ENCODE results near the gene ROBO2.

The ROBO2 gene

DNA sequence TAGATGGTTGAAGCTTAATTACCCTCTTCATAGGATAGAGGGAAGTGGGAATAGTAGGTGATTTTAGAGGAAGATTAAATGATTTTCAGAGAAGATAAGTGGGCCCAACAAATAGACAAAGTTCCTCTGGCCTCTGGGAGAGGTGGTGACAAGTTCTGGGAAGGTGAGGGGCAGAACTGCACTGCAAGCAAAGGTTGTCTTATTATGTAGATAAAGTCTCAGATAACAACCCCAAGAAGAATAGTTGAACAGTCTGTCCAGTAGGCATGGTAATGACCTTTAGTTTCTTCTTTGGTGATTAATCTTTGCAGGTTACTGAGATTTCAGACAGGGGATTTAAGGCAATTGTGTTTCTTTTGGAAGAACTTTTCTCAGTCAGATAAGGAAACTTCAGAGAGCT, 439.1 kb downstream of the ROBO2 start:
- no peak for DNase-seq (ENCODE audit: low read depth in 2 of 2)

DNA sequence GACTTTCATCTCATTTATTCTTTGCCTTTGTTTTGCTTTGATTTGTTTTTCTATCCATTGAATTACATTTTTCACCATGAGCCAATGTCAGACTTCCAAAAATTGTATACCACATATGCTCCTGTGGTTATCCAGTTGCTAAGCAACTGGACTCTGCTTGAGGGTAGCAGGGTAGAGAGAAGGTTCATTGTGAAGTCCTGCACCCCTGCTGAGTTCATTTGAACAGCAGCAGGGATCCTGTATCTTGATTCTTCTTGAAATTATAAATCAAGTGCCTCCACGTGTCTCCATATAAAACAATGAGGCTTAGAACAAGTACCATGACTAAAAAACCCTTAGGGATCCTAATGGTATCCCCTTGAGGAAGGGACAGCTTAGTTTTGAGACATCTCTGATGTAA, 449.3 kb downstream of the ROBO2 start:
- DNase-seq (ENCODE audit: low read depth in 2 of 2) = no peak

DNA sequence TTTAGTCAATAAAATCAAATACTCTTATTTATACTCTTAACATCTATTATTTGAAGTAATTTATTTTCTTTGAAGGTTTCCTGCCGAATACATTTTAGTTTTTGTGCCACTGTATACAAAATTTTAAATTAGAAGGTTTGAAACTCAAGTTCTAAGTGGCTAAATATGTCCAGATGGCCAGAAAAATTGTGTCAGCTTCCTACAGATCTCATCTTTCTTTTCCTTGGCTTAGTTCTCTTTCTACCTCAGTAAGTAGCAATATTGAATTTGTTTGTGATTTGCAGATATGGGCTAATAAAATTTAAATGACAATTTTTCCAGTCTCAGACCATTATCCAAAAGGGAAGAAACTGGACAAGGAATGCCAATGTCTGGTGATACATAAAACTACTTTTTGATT, 452.1 kb downstream of the ROBO2 start:
- no peak for DNase-seq (ENCODE audit: low read depth in 2 of 2)

DNA sequence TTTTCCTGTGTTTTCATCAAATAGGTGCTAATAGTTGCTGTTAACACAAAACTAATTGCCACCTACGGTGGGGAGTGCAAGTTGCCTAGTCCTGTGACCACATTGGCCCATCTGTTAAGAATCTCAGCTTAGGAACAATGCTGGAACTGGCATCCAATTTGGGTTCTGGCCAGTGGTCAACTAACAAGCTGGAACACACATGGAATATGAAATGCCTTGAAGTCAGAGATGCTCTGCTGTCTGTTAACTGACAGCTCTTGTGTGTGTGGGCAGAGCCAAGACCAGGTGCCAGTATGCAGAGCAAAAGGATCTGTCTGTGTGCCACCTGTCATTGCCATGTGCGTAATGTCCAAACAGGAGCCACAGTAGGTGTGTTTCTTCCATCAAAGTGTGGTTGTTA, 460.8 kb downstream of the ROBO2 start:
- DNase-seq (ENCODE audit: low read depth in 2 of 2) = no peak

- DNase-seq (ENCODE audit: low read depth in 2 of 2) = no peak
Measured at GRCh38 chr3:77506384-77506783, 466.5 kb downstream of the ROBO2 start.

- DNase-seq (ENCODE audit: low read depth in 2 of 2) = no peak
Measured at GRCh38 chr3:77513542-77513941, 473.6 kb downstream of the ROBO2 start.

DNA sequence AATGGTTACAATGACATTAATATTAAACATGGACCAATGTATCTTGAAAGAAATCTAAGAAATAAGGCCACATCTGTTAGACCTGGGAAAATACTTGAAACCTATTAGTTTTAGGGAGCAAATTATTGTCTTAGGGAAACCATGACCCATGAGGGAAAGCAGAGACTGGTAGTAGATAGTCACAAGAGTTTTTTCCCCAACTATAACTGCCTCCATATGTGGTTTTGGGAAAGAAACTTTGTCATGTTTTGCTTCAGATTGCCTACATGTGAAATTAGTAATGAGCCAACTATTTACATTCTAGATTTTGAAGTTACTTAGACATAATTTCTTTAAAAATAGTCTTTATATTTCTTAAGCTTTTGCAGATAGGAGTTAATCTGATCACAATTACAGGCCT, 474.9 kb downstream of the ROBO2 start:
- no peak for DNase-seq (ENCODE audit: low read depth in 2 of 2)

GRCh38 chr3:77524463-77524862, 484.6 kb downstream of the ROBO2 start:
- DNase-seq (ENCODE audit: low read depth in 2 of 2) = no peak

DNA sequence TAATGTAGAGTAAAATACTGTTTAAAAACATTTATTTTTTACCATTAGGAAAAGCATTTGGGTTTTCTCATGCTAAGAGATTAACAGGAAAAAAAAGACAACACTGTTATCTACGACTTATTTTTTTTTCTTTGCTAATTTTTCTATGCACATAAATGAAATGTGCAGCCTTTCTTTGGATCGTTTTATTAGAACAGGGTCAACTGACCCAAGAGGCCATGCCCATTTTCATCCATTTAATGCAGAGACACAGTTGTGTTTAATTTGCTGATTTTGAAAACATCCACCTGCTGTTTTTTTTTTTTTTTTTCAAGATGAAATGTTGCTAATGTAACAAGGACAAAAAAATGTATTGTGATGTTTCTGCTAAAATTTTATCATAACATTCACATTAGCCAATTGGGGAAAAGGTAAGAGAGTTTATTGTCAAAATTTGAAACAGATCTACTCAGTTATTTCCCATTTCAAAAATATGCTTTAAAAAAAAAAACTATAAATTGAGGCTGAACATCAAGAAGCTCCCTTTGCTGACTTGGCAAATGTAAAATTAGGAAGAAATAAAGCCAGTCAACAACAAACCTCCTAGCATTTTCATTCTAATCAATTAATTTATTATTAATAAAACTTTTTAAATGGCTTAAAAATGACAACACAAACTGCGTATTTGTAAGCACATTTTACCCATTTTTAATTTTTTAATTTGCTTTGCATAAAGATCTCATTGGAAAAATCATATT, 485.2 kb downstream of the ROBO2 start:
- DNase-seq (ENCODE audit: low read depth in 2 of 2) = no peak

DNA sequence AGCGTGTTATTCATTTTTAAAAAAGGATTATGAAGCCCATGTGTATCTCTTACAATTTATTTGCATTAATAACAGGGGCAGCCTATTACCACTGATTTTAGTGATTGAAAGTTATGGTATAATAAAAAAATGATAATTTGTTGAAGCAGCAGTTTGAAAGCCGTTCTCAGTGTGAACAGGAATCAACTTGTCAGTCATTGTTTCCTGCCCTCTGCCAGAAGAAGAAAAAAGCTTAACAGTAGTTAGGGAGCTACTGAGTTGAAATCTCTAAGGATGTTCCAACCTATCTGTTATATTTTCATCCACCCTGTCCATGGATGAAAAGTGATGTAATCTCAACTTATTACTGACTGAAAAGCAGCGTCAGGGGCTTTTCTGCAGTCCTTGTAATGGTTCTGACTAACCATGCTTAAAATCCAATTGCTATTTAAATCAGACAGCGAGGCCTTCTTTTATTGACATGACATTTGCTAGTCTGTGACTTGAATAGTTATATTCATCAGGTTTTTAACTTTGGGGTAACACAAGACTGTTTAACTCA, 486.7 kb downstream of the ROBO2 start:
- no peak for DNase-seq (ENCODE audit: low read depth in 2 of 2)

DNA sequence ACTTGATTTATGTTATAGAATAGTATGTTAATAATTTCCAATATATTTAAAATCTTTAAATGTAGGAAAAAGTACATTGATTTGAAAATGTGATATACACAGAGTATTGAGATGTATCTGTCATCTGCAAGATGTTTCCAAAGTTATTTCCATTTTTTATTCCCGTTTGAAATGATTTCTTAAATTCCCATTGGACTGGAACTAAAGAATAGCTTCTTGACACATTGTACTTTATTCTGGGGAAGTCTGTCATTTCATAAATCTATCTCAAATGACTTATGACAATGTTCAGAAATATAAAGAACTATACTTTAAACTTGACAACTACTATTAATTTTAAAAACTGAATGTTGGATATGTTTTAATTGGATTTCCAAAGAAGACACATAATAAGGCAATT, 489.6 kb downstream of the ROBO2 start:
- DNase-seq (ENCODE audit: low read depth in 2 of 2) = no peak

- no peak for DNase-seq (ENCODE audit: low read depth in 2 of 2)
Measured at GRCh38 chr3:77530870-77531269, 491.0 kb downstream of the ROBO2 start.

DNA sequence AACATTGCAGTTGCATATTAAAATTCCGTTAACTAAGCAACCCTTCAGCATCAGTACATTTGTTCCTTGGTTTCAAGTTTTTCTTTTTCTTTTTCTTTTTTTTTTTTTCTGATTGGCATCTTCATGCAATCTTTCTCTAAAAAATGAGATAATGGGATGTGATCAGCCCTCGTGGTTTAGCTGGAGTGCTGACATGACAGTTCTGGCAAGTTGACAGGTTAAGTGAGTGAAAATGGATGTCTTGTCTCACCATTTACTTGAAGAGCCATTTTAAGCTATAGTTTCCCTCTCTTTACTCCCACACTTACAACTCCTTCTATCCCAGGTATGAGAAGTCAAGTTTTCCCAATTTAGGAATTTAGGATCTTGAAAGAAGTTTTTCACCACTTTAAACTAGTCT, 495.2 kb downstream of the ROBO2 start:
- DNase-seq (ENCODE audit: low read depth in 2 of 2) = no peak

DNA sequence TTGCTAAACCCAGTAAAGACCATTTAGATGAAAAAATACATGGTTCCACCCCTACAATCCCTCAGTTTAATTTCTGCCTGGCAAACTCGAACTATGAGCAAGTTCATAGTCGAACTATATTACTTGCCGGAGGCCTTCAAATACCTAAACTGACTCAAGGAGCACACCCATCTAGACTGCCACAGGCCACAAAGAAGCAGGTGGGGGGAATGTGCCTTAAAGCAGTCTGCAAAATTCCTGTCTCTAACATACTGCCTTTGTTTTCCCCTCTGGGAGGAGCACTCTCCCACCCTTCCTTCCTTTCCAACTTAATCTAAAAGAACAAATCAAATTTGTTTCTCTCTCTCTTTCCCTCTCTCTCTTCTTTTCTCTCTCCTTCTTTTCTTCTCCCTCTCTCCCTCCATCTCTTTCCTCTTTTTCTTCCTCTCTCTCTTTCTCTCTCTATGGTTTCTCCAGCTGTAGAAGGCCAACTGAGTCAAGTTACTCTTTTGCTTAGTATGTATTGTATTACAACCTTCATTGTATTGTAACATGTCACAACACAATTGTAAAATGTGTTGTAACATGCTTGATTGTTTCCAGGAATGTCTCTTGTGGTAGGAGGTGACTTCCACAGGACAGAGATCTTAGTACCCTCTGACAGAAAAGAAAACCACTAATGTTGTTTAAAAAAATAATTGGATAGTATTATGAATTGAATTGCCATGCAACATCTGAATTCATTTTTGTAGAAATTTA, 496.3 kb downstream of the ROBO2 start:
- no peak for DNase-seq (ENCODE audit: low read depth in 2 of 2)

- DNase-seq (ENCODE audit: low read depth in 2 of 2) = no peak
Measured at GRCh38 chr3:77539014-77539413, 499.1 kb downstream of the ROBO2 start.

- DNase-seq (ENCODE audit: low read depth in 2 of 2) = no peak
Measured at GRCh38 chr3:77539677-77540076, 499.8 kb downstream of the ROBO2 start.

GRCh38 chr3:77541203-77541922, 501.5 kb downstream of the ROBO2 start:
- no peak for DNase-seq (ENCODE audit: low read depth in 2 of 2)

DNA sequence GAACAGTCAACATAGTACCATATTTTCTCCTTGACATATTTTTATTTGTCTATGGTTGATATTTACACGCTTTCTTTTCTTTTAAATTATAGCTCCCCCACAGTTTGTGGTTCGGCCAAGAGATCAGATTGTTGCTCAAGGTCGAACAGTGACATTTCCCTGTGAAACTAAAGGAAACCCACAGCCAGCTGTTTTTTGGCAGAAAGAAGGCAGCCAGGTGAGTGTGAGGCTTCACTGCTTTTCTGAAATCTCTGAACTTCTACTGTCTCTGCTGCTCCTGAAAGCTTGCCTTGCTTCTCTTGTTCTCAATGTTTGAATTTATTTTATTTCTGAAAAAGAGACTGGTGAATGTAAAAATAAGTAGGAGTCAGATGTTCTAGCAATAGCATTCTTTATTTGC, 506.3 kb downstream of the ROBO2 start:
- DNase-seq (ENCODE audit: low read depth in 2 of 2) = no peak

DNA sequence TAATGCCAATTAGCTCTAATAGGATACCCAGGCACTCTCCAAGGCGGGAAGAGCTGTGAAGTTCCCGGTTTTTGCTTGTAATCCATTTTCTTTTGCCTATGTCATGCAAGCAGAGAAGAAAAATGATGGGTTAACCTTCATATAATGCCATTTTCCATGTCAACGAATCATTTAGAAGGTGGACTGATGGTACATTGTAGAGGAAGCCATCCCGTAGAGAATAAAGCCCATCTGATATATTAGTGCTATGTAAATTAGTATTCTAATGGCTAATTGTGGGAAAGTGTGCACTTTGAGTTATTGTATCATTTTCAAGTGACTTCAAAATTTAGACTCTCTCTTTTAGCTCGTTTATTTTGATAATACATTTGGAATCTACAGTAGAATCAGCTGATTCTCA, 509.1 kb downstream of the ROBO2 start:
- DNase-seq (ENCODE audit: low read depth in 2 of 2) = no peak

- no peak for DNase-seq (ENCODE audit: low read depth in 2 of 2)
Measured at GRCh38 chr3:77553240-77553639, 513.3 kb downstream of the ROBO2 start.

DNA sequence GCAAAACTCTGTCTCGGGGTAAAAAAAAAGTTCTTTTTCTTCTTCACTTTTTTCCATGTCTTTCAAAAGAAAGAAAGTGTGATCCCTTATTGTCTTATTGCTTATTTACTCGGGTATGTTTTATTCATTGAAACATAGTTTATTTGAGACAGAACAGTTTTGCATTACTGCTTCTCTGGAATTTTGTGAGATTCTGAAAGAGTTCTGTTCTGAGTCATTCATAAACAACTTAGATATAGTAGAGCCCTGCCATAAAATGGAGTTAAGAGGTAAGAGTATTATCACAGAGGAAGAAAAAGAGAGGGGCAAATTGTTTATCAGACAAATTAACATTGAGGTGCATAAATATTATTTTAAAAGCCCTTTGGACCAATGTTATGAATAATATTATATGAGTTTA, 522.2 kb downstream of the ROBO2 start:
- no peak for DNase-seq (ENCODE audit: low read depth in 2 of 2)

DNA sequence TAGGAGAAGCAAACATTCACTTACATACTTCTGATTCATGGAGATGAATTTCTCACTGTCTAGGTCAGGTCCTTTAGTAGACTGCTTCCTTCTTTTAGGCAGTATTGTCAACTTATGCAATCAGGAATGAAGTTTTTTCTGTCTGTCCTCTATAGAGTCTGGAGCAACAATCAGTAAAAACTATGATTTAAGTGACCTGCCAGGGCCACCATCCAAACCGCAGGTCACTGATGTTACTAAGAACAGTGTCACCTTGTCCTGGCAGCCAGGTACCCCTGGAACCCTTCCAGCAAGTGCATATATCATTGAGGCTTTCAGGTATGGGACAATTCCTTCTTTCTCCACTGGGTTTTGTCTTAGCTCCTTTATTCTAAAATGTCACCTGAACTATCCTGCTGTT, 523.1 kb downstream of the ROBO2 start:
- no peak for DNase-seq (ENCODE audit: low read depth in 2 of 2)

- no peak for DNase-seq (ENCODE audit: low read depth in 2 of 2)
Measured at GRCh38 chr3:77566055-77566454, 526.2 kb downstream of the ROBO2 start.
